K562 (cell line): ENCODE results near the gene DHX29. TPM values are rescaled to one million over a fixed set of nuclear protein-coding genes. Genes with fewer than 3 reads are reported as not detected.

Source experiments
- ASH1L ChIP-seq: fragments of 450-650 bp; IDR thresholded peaks from 2 replicates; pipeline ENCODE4 v1.6.1; 2018; ENCODE audit warnings: borderline replicate concordance, mild to moderate bottlenecking, low read depth; ENCODE audit not compliant: partially characterized antibody
- CCAR2 ChIP-seq: fragments of 200-400 bp; formaldehyde crosslinking; IDR thresholded peaks from 2 replicates; pipeline ENCODE4 v1.6.1; 2017; ENCODE audit warnings: mild to moderate bottlenecking, low read depth, low read length
- CREB3 ChIP-seq: fragments of 450-650 bp; conservative IDR thresholded peaks from 2 replicates; pipeline ENCODE4 v1.6.1; 2016; ENCODE audit warnings: missing genetic modification characterization, low read depth, mild to moderate bottlenecking, missing compliant biosample characterization, moderate library complexity
- GATA2 ChIP-seq: sonication (generic); formaldehyde crosslinking; IDR thresholded peaks from 2 replicates; pipeline ENCODE4 v1.4.0; 2020; ENCODE audit warnings: mild to moderate bottlenecking, missing genetic modification reagents
- MEF2A ChIP-seq: IDR thresholded peaks from 2 replicates; pipeline ENCODE4 v1.6.1; 2011; ENCODE audit warnings: low read depth, mild to moderate bottlenecking, low read length, moderate library complexity; ENCODE audit not compliant: control insufficient read depth
- MTA2 ChIP-seq: fragments of 450-650 bp; IDR thresholded peaks from 2 replicates; pipeline ENCODE4 v1.6.1; 2016; ENCODE audit warnings: low read depth
- MXI1 ChIP-seq: IDR thresholded peaks from 2 replicates; pipeline ENCODE4 v1.6.1; 2011; ENCODE audit warnings: low read depth, mild to moderate bottlenecking, improper control_type of control experiment, low read length
- NR4A1 ChIP-seq, 2 experiments: fragments of 250-450 bp in 1 of 2; fragments of 450-650 bp in 1 of 2; sonication (Bioruptor Pico) in 1 of 2; IDR thresholded peaks; 2 replicates each; pipeline versions ENCODE4 v1.4.0 to v1.6.1; 2016 to 2020; ENCODE audit warnings: mild to moderate bottlenecking in 2 of 2, missing compliant biosample characterization in 1 of 2, missing genetic modification characterization in 1 of 2, moderate library complexity in 1 of 2
- RBM34 ChIP-seq: fragments of 200-400 bp; formaldehyde crosslinking; IDR thresholded peaks from 2 replicates; pipeline ENCODE4 v1.6.1; 2018; ENCODE audit warnings: low read length, borderline replicate concordance; ENCODE audit not compliant: insufficient read depth
- RBM39 ChIP-seq: fragments of 200-400 bp; formaldehyde crosslinking; optimal IDR thresholded peaks from 2 replicates; pipeline ENCODE3; 2018; ENCODE audit warnings: low read depth, low read length
- SNAPC5 ChIP-seq: fragments of 250-450 bp; sonication (Bioruptor Pico); IDR thresholded peaks from 2 replicates; pipeline ENCODE4 v1.8.0; 2021; ENCODE audit warnings: moderate library complexity, mild to moderate bottlenecking, inconsistent platforms
- ZBTB9 ChIP-seq: fragments of 450-650 bp; formaldehyde crosslinking; IDR thresholded peaks from 2 replicates; pipeline ENCODE4 v1.4.0; 2020; ENCODE audit warnings: mild to moderate bottlenecking, moderate library complexity
- ZFP91 ChIP-seq: sonication (generic); formaldehyde crosslinking; IDR thresholded peaks from 2 replicates; pipeline ENCODE4 v1.8.0; 2022; ENCODE audit warnings: mild to moderate bottlenecking, missing genetic modification reagents
- ZFX ChIP-seq: sonication (generic); formaldehyde crosslinking; IDR thresholded peaks from 2 replicates; pipeline ENCODE4 v1.8.0; 2022; ENCODE audit warnings: mild to moderate bottlenecking, missing genetic modification reagents, moderate library complexity
- ZNF436 ChIP-seq: fragments of 250-450, 450-650 bp; sonication (Bioruptor Pico); formaldehyde crosslinking; IDR thresholded peaks from 2 replicates; pipeline ENCODE4 v1.7.0; 2020; ENCODE audit warnings: mild to moderate bottlenecking
- ZNF655 ChIP-seq: fragments of 250-450 bp; sonication (Bioruptor Pico); IDR thresholded peaks from 2 replicates; pipeline ENCODE4 v1.5.0; 2021
- ZNF785 ChIP-seq: fragments of 250-450 bp; sonication (Bioruptor Pico); IDR thresholded peaks from 2 replicates; pipeline ENCODE4 v1.4.0; 2020; ENCODE audit warnings: mild to moderate bottlenecking
- polyA plus RNA-seq, 8 experiments: library from polyadenylated mRNA; depleted of rRNA in 4 of 8; stranded (reverse) in 5 of 8; unstranded in 3 of 8; fragments of >200 nt; fragmentation: Nextera tagmentation in 2 of 8; fragmentation: Illumina TruSeq in 1 of 8; extraction: Ambion mirVana in 2 of 8; extraction: Trizol in 1 of 8; gene quantifications; 2 replicates each; pipeline versions ENCODE4 v1.2.1 to v1.2.3, GENCODE V29; 2011 to 2014; ENCODE audit warnings: inconsistent platforms in 1 of 8, missing spikeins in 1 of 8
- total RNA-seq, 7 experiments: library from RNA; depleted of rRNA in 6 of 7; stranded (reverse); fragments of >200 nt in 6 of 7; fragmentation: Illumina TruSeq in 2 of 7; extraction: Trizol in 2 of 7; gene quantifications; 2 replicates each; pipeline versions ENCODE4 v1.2.1 to v1.2.3, GENCODE V29; 2011 to 2021; ENCODE audit warnings: low replicate concordance in 1 of 7
- TF ChIP-seq, protein P1 (sequence below): fragments of 250-450 bp; sonication (Bioruptor Pico); IDR thresholded peaks from 2 replicates; pipeline ENCODE4 v1.5.0; 2021; ENCODE audit warnings: mild to moderate bottlenecking, borderline replicate concordance

Gene DHX29
- total and polyA plus RNA-seq, 9 of the 15 experiments (the other 6 are each of a cell fraction or from before 2014, with no cell fraction given), result 7.5 to 42.1 (median 25.0) TPM

DNA sequence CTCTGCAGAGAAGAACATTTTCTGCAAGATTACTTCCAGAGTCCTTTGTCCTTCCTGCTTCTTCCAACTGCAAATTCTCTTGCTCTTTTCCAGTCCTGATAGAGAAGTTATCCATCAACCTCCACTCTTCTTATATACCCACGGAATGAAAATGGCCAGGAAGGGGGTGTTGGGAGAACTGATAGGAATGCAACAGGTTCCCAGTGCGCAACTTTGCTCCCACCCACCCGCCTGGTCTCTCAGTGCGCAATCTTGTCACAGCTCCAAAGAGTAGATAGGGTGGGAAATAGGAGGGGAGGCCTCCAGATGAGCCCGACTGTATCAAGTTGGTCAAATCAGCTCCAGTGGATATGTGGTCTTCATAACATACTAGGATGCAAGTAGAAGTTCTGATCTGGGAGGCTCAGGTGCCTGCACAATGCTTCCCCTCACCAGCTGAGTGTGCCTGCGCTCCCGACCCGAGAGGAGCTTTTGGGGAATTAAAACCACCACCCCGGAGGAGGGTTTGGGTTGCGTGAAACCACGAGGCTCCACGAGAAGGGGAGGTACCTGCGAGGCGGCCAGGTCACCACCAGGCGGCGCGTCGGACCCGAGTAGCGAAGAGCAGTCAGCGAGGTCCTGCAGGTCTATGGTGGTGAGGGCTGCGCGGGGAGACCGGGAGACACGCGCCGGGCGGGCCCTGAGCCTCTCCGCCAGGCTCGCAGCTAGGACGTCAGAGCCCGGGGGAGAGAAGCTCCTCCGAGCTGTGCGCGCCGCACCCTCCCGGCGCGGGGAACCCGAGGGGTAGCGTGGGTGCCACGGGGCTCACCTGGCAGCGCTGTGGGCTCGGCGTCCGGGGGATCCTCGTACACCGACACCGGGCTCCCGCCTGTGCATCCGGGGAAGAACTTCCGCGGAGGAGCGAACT lies 81.2 kb downstream of the DHX29 start (continued):
- TF ChIP-seq ZFP91 (CRISPR knock-in tag) (no peak), CREB3 (tag) (no peak), ASH1L (no peak), MXI1 (no peak), MTA2 (no peak), NR4A1 (CRISPR knock-in tag; IDR thresholded peaks at IDR 0.05) (no peak), NR4A1 (tag; IDR thresholded peaks at IDR 0.05) (no peak), CCAR2 (no peak), SNAPC5 (CRISPR knock-in tag) (no peak), ZBTB9 (no peak), RBM39 (no peak), MEF2A (no peak), ZNF785 (CRISPR knock-in tag) (no peak), ZNF655 (CRISPR knock-in tag) (no peak), RBM34 (no peak), GATA2 (CRISPR knock-in tag) (no peak), ZFX (CRISPR knock-in tag) (no peak; the same call in 1 of the 2 replicates), ZNF436 (CRISPR knock-in tag) (no peak)
- TF ChIP-seq, protein P1, sequence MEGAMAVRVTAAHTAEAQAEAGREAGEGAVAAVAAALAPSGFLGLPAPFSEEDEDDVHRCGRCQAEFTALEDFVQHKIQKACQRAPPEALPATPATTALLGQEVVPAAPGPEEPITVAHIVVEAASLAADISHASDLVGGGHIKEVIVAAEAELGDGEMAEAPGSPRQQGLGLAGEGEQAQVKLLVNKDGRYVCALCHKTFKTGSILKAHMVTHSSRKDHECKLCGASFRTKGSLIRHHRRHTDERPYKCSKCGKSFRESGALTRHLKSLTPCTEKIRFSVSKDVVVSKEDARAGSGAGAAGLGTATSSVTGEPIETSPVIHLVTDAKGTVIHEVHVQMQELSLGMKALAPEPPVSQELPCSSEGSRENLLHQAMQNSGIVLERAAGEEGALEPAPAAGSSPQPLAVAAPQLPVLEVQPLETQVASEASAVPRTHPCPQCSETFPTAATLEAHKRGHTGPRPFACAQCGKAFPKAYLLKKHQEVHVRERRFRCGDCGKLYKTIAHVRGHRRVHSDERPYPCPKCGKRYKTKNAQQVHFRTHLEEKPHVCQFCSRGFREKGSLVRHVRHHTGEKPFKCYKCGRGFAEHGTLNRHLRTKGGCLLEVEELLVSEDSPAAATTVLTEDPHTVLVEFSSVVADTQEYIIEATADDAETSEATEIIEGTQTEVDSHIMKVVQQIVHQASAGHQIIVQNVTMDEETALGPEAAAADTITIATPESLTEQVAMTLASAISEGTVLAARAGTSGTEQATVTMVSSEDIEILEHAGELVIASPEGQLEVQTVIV (CRISPR knock-in tag), result no peak
